T-helper 2 cell (primary cell): ENCODE measurements around the gene OSBPL5.
"Not testable (repeated sequence)": the region's sequence is repeated elsewhere in the genome, so short reads cannot be mapped to it uniquely, and the experiment has no call there.

Experiments
- DNase-seq, 5 experiments: peaks; one replicate each; pipeline versions ENCODE4 v3.0.0 to v3.0.0-alpha.2; 2012 to 2022

Gene OSBPL5

DNA sequence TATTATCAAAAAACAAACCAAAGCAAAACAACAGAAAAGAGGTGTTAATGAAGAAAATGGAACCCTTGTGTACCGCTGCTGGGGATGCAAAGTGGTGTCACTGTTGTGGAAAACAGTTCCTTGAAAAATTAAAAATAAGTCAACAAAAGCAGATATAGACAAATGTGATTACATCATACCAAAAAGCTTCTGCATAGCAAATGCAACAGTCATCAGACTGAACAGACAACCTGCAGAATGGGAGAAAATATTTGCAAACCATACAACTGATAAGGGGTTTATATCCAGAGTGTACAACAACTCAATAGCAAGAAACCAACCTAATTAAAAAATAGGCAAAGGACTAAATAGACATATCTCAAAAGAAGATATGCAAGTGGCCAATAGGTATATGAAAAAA lies 85.0 kb downstream of the OSBPL5 start:
- no peak for DNase-seq

- no peak for DNase-seq
Measured at GRCh38 chr11:3077846-3078440, 87.2 kb downstream of the OSBPL5 start.

DNA sequence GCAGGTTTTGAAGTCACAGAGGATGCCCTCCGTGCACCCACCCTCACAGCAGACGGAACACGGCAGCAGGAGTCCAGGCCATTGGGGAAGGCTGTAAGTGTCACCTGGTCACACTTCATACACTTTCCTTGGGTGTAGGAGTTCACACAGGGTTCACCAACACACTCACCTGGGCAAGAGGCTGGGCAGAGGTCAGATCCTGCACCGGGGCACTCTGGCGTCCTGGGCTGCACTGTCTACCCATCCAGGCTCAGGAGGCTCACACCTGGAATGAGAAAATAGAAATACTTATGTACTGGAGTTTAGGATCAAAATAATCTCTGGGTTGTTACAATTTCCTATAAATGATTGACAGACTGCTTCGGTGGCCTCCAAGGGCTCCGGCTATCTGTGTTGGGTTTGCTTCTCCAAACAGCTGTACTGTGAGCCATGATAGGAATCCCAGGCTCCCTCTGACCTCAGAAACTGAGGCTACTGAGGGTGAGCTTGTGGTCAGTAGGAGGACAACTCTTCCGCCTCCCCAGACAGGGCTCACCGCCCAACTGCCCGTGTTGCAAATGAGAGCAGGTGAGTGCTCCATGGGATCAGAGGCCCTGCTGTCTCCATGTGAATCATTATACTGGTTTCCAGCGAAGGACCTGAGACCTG lies 87.8 kb downstream of the OSBPL5 start:
- DNase-seq, result no peak

- DNase-seq, result no peak
Measured at GRCh38 chr11:3074912-3075589, 90.1 kb downstream of the OSBPL5 start.

DNA sequence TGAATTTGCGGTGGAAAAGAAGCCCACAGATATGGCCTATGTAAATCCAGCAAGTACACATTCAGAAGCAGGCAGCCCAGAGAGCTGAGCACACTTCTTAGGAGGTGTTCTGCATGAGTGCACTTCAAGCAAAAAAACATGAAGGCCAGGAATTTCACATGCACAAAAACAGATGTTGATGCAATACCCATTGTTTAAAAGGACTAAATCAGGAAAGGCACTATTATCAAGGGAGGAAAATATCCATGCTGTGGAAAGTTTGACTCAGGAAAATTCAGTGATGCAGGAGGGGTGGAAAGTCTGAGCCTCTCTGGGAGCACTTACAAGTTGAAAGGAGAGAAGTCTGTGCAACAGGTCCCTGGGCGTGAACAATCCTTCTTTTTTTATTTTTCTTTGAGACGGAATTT lies 92.1 kb downstream of the OSBPL5 start:
- no peak for DNase-seq

- DNase-seq, result no peak
Measured at GRCh38 chr11:3069425-3069824, 95.7 kb downstream of the OSBPL5 start.

- DNase-seq, result not testable (repeated sequence)
Measured at GRCh38 chr11:3066308-3066707, 98.8 kb downstream of the OSBPL5 start.

DNA sequence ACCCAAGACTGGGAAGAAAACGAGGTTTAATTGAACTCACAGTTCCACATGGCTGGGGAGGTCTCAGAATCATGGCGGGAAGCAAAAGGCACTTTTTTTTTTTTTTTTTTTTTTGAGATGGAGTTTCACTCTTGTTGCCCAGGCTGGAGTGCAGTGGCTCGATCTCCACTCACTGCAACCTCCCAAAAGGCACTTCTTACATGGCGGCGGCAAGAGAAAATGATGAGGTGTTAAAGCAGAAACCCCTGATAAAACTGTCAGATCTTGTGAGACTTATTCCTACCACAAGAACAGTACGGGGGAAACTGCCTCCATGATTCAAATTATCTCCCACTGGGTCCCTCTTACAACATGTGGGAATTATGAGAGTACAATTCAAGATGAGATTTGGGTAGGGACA lies 100.4 kb downstream of the OSBPL5 start:
- not testable (repeated sequence) for DNase-seq

GRCh38 chr11:3063876-3064275 lies 101.2 kb downstream of the OSBPL5 start:
- DNase-seq, result not testable (repeated sequence)

DNA sequence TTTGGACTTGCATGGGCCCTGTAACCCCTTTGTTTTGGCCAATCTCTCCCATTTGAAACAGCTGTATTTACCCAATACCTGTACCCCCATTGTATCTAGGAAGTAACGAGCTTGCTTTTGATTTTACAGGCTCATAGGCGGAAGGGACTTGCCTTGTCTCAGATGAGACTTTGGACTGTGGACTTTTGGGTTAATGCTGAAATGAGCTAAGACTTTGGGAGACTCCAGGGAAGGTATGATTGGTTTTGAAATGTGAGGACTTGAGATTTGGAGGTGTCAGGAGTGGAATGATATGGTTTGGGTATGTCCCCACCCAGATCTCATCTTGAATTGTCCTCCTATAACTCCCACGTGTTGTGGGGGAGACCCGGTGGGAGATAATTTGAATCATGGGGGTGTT lies 101.7 kb downstream of the OSBPL5 start:
- DNase-seq, result not testable (repeated sequence)

GRCh38 chr11:3060436-3061025 lies 104.6 kb downstream of the OSBPL5 start:
- DNase-seq, result no peak

DNA sequence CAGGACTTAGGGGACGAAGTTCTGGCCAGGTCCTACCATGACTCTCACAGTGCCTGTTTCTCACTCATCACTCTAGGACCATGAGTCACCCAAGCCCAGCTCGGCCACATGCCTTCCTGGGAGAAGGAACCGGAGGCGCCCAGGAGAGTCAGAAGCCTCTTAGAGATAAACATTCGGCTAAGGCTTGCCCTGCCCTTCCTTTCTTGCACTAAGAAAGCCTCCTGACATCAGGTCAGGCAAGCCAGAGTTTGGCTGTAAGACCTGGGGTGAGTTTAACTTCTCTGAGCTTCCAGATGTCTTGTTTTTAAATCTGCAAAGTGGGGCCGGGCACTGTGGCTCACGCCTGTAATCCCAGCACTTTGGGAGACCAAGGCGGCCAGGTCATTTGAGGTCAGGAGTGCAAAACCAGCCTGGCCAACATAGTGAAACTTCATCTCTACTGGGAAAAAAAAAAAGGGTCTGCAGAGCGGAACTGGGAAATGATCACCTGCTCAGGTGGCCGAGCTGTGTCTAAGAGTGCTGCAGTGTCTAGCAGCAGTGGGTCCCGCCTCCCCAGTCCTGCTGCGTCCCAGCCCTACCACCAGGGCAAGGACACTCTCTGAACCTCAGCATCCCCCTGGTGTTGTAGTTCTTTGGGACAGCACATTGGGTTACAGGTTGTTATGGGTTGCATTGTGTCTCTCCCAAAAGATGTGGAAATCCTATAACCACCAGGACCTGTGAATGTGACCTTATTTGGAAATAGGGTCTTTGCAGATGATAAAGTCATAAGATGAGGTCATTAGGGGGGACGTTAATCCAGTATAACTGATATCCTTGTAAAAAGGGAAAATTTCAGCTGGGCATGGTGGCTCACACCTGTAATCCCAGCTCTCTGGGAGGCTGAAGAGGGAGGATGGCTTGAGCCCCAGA lies 106.1 kb downstream of the OSBPL5 start:
- DNase-seq, result no peak

DNA sequence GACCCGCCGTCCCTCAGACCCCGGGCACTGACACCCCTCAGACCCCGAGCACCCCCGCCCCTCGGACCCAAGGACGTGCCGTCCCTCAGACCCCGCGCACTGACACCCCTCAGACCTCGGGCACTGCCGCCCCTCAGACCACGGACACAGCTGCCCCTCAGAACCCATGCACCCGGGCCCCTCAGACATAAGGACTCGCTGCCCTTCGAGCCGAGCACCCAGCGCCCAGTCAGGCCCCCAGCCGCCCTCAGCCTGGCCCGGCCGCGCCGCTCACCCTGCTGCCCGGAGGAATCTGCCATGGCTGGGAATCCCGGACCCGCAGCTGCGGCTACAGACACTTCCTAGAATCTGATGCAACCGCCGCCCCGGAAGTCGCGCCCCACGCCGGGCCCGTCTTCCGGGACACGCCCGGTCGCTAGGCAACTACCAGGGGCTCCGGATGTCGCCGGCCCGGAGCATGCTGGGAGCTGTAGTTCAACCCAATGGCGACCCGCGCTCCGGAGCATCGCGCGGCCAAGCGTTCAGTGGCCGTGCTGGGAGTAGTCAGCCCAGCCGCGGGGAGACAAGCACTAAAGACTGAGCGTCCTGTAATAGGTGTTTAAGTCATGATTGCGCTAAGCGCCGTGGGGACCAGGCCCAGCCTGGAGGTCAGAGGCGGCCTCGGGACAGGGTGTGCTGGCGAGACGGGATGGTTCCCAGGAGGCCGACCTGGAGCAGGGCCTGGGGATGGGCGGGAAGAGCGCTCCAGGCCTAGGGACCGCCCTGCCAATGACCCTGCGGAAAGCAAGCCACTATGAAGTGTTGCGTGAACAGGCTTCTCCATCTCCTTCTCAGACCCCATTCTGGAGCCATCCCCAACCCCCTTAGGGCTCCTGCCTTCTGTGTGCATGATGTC lies 107.8 kb downstream of the OSBPL5 start, which contains the start of gene CARS1:
Gene CARS1, minus strand, starts transcription at position 355 of the 895 bp plus-strand sequence. Its CDS starts 56 bp downstream, at position 299.
- peak; percentile 88 to 94 (median 92) for DNase-seq

GRCh38 chr11:3056296-3057068 lies 108.6 kb downstream of the OSBPL5 start:
- peak in 2 of 5 experiments; percentile 16 to 23 for DNase-seq

DNA sequence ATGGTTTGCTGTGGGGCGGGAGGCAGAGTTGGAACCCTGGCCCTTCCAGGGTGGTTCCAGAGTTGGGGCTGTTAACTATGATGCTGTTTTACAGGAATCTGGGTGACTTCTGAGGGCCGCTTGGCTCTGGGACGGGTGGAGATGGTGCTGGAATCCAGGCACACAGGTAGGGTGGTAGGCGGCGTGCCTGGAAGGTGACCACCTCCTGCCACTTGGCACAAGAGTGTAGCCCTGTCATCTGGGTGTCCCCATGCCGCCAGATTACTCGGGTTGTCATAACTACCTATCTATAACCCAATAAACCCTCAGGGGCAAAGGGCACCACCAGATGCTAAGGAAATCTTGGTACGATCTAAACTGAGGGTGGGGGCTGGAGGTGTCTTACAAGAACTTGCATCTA lies 109.2 kb downstream of the OSBPL5 start:
- no peak for DNase-seq

DNA sequence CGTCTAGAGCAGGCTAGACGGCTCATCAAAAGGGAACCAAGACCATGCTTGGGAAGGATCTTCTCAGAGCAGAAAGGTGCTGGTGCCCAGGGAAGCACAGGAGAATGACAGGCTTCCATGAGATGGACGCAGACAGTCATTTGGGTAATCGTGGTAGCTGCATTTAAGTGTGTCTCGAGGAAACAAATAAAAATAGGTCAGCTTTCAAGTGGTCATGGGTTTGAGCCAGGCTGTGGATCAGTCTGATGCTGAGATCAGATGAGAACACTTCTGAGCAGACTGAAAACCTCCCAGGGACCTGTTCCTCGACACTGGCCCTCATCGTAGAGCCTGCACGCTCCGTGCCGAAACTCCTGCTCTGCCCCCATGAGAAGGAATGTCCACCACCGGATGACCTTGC lies 112.5 kb downstream of the OSBPL5 start:
- DNase-seq, result no peak

- no peak for DNase-seq
Measured at GRCh38 chr11:3052109-3052479, 113.0 kb downstream of the OSBPL5 start.

DNA sequence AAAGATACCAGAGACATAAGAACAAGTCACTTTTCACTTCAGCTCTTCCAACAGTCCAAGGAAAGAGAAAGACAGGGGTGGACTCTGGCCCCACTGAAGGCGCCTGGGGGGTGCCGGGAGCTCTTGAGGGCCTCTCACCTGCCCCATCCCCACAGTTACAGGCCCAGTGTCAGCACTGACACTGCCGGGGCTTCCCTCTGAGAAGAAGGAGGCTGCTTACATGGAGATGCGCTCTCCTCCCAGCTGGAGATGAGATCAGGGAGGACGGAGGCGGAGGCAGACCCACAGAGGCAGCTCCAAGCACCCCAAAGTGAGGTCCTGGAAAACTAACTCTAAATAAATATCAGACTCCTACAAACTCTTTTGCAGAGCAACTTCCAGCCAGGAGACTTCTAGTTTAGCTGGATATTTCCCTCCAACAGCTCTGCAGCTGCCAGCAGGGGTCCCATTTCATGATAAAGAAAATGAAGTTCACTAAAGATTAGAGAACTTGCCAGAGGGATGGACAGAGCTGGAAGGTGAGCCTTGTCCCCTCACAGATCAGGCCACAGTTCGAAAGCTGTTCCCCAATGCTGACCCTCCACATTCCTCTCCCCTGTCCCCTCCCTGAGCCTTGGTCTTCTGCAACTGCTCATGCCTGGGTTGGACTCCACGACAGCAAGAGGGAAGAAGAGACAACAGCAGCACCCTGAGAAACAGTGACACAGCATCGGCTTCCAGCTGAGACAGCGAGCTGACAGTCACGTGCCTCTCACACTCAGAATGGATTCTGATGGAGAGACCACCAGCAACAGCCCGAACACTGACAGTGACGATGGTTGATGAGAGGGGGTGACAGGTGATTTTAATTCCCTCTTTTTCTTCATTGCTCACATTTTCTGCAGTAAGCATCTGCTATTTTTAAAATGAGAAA lies 113.7 kb downstream of the OSBPL5 start:
- no peak for DNase-seq

- DNase-seq, result no peak
Measured at GRCh38 chr11:3050386-3051195, 114.5 kb downstream of the OSBPL5 start.
